NCI-H2171 (cell line): ENCODE results near the gene IFFO2.
"Not testable (repeated sequence)": the region's sequence is repeated elsewhere in the genome, so short reads cannot be mapped to it uniquely, and the experiment has no call there.

Experiments
- DNase-seq: peaks from one replicate; lab custom pipeline; 2025; lab: John Stamatoyannopoulos, UW

IFFO2 gene

DNA sequence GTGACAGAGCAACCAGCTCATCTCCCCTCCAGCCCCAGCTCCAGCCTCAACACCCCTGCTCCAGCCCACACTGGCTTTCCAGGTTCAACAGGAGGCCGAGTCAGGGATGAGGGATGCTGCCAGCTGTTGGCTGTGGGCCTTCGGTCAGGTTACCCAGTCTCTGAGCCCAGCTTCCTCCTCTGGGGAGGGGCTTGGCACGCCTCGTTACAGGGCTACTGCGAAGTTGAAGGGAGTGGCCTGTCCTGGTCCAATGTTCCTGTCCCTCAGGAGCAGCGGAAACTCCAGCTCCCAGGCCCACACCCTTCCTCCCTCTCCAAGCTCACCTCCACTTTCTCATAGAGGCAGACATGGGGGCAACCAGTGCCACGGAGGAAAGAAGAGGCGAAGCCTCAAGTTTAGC is 81.9 kb downstream of the IFFO2 start:
- no peak for DNase-seq

DNA sequence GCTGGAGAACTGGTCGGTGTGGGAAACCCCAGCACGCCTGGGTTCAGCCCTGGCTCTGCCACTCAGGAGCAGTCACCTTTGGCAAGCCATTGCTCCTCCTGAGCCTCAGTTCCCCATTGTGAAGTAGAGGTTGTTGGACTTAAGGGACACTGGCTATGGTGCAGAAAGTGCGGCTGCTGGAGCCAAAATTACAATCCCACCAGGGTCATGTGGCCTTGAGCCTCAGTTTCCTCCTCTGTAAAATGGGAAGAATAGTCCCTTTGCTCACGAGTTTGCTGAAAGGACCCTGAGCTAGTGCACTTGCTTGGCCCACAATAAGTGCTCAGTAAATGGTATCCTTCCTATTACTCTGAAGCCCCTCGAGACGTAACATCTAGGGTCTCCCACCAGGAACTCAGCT is 82.4 kb downstream of the IFFO2 start:
- DNase-seq = no peak

DNA sequence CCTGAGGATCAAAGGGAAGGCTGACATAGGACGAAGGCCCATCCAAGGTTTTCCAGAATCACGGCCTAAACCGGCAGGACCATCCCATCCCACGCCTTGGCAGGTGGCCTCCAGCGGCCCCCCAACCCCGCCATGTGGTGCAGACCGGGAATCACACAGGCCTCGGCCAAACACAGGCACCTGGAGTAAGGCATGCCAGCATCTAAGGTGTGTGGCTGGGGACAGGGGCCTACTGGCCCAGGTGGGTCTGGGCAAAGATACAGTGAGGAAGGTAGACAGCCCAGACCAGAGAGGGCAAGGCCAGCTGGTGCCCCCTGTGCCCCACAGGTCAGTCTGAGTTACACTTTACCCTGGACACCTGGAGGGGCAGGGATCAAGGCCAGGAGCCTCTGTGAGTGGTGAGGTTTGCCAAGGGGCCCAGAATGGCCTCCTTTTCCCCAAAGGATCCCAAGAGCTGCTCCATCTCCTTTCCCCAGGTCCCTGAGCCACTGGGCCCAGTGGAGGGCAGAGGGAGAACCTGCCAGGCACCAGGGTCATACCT is 84.3 kb downstream of the IFFO2 start:
- DNase-seq = no peak

DNA sequence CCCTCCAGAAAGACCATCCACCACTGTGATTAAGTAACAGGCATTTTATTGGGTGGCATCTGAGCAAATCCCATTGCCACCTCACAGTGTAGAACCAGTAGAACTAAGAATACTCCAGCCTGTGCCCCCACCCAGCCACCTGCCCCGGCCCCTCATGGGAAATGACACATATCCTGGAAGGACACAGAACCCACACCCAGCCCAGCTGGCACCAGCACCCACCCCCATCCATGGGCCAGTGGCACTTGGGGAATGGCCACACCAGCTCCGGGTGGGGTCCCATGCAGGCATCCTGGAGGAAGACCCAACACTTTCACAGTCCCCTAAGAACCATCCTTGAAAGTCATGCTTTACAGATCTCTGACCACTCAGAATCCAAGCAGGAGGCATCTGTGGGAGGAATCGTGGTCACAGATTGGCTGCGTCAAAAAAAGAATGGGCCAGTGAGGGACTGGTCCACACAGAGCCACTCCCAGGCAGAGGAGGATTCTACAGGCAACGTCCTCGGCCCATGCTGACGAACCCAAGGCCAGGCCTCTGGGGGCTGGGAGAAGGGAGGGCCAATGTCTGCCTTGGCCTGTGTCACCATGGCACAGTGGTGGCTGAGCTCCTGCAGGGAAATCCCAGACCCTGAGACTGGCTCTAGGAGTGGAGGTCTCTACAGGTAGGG is 84.9 kb downstream of the IFFO2 start:
- DNase-seq = no peak

DNA sequence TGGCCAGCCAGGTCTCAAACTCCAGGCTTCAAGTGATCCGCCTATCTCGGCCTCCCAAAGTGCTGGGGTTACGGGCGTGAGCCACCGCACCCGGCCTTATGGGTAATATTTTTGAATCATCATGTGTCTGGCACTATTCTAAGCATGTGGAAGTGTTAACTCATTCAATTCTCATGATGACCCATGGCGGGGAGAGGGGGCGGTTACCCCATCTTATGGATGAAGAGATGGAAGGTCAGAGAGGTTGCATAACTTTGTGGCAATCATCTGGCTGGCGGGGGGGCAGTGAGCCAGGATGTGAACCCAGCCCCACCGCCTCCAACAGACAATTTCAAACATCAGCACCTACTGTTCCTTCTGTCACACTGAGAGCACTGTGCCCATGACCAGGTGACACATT is 85.5 kb downstream of the IFFO2 start:
- DNase-seq = no peak

DNA sequence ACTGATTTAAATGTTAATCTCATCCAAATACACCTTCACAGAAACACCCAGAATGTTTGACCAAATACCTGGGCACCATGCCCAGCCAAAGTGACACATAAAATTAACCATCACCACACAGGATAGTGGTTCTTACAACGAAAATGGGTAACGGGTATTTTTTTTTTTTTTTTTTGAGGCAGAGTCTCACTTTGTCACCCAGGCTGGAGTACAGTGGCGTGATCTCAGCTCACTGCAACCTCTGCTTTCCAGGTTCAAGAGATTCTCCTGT is 85.9 kb downstream of the IFFO2 start:
- DNase-seq = not testable (repeated sequence)

DNA sequence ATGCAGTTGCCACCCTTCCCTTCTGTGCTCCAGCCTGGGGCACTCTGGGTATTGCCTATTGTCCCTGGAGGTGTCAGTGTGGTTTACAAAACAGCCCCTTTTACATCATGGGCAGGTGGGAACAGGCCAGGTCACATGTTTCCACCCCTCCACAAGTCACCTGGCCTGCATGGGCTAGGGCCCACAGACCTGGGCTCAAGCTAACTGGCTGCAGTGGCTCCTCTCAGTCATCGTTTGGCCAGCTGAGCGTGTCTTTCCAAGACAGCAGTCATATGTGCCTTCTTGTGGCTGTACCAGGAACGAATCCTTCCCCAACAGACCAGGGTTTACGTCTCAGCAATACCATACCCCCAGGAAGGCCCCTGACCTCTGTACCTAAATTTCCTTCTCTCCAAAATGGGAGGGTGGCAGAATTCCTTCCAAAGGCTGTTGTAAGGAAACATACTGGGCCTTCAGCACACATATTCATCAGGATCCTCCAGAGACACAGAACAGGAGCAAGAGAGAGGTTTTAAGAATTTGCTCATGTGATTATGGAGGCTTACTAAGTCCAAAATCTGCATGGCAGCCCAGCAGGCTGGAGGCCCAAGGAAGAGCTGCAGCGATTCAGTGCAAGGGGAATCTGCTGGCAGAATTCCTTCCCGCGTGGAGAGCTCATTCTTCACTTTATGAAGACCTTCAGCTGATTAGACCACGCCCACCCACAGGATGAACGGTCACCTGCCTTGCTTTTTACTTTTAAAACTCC is 86.5 kb downstream of the IFFO2 start:
- no peak for DNase-seq

DNA sequence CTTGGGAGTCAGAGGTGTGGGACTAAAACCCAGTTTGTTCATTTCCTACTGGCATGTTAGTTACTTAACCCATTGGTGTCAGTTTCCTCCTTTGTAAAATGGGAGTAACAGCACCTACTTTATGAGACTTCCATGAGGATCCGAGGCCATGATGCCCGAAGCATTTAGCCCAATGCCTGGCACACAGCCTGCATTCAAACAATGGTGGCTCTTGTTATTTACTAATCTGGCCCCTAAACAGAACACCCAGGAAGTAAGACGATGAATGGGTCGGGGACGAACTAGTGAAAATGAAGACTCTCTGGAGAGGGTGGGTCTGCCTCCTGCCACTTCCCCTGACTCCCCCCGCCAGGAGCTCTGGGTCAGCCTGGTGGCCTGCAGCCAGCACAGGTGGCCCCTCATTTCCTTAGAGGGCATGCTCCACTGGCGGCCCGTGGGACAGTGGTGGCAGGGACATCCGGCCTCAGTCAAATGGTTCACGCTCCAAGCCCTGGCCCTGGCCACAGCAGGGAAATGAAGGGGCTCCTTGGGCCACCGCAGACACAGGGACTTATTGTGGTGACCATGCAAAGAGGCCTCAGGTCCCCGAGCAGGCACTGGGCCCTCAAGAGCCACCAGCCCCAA is 87.6 kb downstream of the IFFO2 start:
- no peak for DNase-seq

DNA sequence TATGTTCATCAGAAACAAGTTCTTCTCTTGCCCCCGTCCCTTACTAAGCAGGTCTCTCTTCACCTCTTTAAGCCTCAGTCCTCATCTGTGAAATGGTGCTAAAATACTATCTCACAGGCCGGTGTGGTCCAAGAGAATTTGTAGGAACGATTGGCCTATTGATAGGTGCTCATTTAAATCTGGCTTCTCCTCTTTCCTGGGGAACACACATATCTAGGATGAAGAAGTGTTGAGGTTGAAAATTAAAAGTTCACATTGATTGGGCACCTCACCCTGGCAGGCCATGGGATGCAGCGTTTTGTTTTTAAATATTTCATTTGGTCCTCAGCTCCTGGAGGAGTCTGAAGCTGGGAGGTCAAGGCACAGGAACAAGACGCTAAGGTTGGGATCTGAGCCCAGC is 88.1 kb downstream of the IFFO2 start:
- no peak for DNase-seq

DNA sequence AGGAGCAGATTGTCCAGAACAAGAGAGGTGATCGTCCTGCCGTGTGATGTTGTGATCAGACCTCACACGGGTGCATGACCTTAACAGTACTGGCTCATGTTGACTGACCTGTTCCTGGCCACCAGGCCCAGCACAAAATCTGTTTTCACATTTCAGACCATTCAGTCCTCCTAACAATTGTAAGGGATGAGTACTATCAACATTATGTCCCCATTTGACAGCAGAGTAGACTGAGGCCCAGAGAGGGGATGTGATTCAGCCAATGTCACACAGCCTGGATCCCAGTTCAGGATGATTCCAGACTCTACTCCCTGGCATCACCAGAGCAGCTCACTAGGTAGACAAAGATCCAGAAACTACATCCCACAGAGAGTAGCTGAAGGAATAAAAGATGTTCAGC is 89.6 kb downstream of the IFFO2 start:
- no peak for DNase-seq

DNA sequence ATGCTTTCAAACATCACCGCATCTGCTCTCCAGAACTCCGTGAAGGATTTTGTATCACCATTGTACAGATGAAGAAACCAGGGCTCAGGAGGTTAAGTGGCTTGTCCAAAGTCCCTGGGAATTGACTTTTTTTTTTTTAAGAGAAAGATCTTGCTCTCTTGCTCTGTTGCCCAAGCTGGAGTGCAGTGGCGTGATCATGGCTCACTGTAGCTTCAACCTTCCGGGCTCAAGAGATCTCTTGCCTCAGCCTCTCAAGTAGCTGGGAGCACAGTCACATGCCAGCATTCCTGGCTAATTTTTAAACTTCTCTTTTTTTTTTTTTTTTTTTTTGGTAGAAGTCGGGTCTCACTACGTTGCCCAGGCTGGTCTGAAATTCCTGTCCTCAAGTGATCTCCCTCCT is 90.2 kb downstream of the IFFO2 start:
- no peak for DNase-seq

DNA sequence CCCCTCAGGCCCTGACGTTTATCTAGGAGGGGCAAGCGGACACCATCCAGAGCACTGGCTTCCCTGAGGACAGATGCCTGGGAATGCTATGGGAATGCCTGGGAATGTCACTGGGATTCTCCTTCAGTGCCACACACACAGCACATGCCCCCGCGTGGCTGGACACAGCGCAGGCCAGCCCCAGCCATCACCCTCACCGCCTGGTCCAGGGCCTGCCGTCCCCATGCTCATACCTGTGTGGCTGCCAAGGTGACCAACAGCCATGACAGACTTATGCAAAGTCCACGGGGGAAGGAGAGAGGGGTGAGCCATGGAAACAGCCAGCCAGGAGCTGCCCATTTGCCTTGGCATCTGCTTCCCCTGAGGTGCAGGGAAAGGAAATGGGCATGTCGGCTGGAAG is 91.3 kb downstream of the IFFO2 start:
- DNase-seq = no peak

DNA sequence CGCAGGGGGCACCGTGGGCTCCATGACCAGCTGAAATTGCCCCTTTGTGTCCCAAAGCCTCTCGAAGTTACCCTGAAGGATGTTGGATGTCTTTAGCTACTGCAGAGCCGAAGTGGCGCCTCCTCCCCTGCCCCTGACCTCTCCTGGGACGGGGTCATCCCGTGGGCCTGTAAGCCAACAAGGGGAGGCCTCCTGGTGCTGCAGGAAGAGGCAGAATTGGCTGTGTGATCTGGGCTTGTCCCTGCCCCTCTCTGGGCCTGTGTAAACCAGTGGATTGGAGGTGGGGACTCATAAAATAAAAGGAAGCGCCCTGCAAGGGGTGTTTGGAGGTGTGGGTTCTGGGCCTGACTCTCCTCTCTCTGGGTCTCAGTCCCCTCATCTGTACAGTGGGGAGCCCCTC is 94.9 kb downstream of the IFFO2 start:
- DNase-seq = no peak

DNA sequence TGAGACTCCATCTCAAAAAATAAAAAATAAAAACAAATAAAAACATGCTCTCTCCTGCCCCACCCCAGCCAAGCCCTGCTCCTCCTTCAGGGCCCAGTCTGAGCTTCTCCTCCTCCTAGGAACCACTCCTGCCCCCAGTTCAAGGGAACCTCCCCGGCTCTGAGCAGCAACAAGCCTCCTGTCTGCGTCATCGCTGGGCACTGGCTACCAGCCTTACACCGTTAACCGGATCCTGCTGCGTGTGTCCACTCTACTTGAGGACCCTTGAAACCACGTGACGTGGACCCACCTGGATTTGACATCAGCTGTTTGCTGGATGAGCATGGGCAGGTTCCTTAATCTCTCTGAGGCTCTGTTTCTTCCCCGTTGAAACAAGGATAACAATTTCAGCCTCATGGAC is 95.4 kb downstream of the IFFO2 start:
- DNase-seq = no peak

DNA sequence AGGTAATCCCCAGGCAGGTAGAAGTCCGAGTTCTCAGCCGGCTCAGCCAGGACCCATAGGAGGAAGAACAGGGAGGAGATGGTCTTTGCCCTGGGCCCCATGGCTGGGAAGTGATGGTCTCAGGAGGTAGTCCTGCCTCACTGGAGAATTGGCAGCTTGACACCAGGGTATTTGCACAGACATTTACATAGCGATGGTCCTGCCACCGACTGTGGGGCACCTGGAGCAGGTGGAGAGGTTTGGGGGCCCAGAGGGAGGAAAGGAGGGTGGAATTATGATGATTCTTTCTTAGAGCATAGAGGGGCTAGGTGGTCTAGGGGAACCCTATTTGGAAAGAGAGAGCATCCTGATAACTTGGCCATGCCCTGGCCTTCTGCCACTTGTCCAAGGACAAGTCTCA is 96.9 kb downstream of the IFFO2 start, which contains the start of gene TAS1R2:
TAS1R2 (minus strand) TSS at position 101 of the 400 bp plus-strand sequence; CDS start at position 101, 0 bp downstream.
- no peak for DNase-seq

DNA sequence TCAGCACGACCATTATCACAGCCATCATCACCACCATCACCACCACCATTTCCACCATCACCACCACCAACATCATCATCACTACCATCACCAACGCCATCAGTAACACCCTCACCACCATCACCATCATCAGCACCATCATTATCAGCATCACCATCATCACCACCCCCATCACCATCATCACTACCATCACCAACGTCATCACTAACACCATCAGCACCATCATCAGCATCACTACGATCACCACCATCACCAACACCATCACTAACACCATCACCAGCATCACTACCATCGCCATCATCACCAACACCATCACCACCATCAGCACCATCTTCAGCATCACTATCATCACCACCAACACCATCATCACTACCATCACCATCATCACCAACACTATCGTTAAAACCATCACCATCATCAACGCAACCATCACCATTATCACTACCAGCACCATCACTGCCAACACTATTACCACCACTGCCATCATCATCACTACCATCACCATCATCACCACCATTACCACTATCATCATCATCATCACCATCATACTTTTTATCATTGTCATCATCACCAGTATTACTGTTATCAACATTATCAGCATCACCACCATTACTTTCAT is 98.3 kb downstream of the IFFO2 start:
- no peak for DNase-seq

DNA sequence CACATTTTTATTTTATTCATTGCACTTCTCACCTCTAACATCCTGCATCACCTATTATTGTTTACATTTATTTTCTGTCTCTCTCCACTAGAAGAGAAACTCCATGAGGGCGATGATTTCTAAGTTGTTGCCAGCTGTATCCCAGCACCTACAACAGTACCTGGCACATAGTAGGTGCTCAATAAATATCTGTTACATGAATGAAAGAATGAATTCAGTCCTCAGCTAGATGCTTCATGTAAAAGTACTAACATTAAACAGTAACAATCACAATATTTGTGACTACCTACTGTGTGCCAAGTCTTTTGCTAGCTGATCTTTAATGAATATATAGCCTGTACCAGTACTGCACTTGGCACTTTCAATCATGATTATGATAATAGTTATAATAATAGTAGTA is 100.0 kb downstream of the IFFO2 start:
- DNase-seq = no peak

DNA sequence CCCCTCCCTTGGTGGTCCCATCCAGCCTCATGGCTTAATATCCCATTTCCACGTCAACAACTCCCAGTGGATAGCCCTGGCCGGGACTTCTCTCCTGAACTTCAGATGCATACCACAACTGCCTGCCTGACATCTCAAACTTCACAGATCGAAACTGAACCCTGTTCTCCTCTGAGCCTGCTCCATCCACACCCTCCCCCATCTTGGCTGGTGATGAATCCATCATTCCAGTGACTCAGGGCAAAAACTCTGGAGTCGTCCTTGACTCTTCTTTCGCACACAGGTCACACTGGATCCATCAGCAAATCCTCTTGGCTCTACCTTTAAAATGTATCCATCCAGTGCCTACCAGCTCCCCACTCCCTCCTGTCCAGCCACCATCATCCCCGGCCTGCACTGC is 100.9 kb downstream of the IFFO2 start:
- DNase-seq = no peak

DNA sequence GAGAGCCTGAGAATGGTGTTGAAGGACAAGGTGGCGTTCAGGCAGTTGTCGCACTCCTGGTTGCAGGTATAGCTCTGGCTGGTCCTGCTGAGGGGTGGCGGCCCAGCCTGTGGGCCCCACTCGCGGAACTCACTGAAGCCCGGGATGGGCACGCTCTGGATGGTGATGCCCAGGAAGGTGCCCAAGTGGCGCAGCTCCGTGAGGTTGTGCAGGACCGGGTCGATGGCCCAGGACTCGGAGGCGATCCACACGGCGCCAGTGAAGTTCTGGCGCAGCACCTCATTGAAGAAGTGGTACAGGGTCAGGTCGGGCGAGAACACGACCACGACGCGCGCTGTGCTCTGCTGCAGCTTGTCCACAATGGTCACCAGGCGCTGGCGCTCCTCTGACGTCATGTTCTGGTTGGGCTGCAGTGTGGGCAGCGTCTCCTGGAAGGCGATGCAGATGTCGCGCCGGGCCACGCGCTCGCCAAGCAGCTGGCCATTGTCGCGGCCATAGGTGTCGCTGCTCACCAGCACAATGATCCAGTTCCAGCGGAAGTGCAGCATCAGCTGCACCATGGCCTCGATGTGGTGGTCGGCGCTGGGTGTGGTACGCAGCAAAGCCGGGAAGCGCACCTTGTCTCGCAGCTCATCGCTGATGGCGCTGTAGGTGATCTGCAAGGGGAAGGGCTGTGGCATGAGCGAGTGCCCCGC is 102.0 kb downstream of the IFFO2 start:
- DNase-seq = no peak
